WERI-Rb-1 (cell line): Measurements from ENCODE around the gene ZNF133.

Source experiments
- DNase-seq: peaks from one replicate; pipeline ENCODE4 v3.0.0-alpha.2; 2020
- H3K27ac ChIP-seq: fragments of 250-450 bp; sonication (Bioruptor Pico); 2 replicates; pipeline ENCODE4 v1.5.1; 2020; ENCODE audit warnings: mild to moderate bottlenecking, moderate library complexity
- H3K27me3 ChIP-seq: fragments of 250-450 bp; sonication (Bioruptor Pico); 2 replicates; pipeline ENCODE4 v1.5.1; 2021; ENCODE audit warnings: mild to moderate bottlenecking, low read depth, moderate library complexity; ENCODE audit not compliant: insufficient read depth, severe bottlenecking
- H3K36me3 ChIP-seq: fragments of 250-450 bp; sonication (Bioruptor Pico); 2 replicates; pipeline ENCODE4 v1.5.1; 2020; ENCODE audit warnings: mild to moderate bottlenecking, moderate library complexity
- H3K4me3 ChIP-seq: 2 replicates; pipeline ENCODE4 v1.5.1; 2011; ENCODE audit warnings: low read depth, mild to moderate bottlenecking, control low read depth, low read length
- H3K9me3 ChIP-seq: fragments of 250-450 bp; sonication (Bioruptor Pico); 2 replicates; pipeline ENCODE4 v1.5.1; 2021; ENCODE audit warnings: mild to moderate bottlenecking, moderate library complexity; ENCODE audit not compliant: severe bottlenecking
- TF ChIP-seq, protein P1 (sequence below): IDR thresholded peaks from 2 replicates; pipeline ENCODE4 v1.5.1; 2011; ENCODE audit warnings: low read depth, mild to moderate bottlenecking, control low read depth, inconsistent platforms, low read length

ZNF133 gene

DNA sequence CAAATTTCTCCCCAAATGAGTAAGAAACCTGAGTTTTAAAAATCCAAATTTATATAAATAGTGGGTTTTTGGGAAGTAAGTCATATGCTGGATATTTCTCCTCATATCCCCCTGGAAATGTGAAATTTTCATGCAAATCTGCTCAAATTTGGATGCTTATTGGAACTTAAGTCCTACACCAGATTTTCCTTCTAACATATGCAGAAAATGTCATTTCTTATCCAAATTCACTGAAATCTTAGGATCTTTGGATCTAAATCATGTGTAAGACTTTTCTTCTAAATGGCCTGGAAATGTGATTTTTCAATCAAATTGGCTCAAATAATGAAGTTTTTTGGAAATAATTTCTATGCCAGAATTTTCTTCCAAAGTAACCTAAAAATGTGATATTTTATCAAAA is 33.0 kb downstream of the ZNF133 start:
- no peak for DNase-seq
- TF ChIP-seq, protein P1, sequence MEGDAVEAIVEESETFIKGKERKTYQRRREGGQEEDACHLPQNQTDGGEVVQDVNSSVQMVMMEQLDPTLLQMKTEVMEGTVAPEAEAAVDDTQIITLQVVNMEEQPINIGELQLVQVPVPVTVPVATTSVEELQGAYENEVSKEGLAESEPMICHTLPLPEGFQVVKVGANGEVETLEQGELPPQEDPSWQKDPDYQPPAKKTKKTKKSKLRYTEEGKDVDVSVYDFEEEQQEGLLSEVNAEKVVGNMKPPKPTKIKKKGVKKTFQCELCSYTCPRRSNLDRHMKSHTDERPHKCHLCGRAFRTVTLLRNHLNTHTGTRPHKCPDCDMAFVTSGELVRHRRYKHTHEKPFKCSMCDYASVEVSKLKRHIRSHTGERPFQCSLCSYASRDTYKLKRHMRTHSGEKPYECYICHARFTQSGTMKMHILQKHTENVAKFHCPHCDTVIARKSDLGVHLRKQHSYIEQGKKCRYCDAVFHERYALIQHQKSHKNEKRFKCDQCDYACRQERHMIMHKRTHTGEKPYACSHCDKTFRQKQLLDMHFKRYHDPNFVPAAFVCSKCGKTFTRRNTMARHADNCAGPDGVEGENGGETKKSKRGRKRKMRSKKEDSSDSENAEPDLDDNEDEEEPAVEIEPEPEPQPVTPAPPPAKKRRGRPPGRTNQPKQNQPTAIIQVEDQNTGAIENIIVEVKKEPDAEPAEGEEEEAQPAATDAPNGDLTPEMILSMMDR, result no peak
- Histone ChIP-seq H3K36me3 (no peaks in the 10 kb centered on the region), H3K9me3 (no peaks in the 10 kb centered on the region), H3K27me3 (no peaks in the 10 kb centered on the region), H3K27ac (no peak overlapping the region), H3K4me3 (no peak overlapping the region)

- TF ChIP-seq, protein P1, result no peak
- no peak overlapping the region for H3K27ac ChIP-seq
Measured at GRCh38 chr20:18321976-18322950, 33.9 kb downstream of the ZNF133 start.

DNA sequence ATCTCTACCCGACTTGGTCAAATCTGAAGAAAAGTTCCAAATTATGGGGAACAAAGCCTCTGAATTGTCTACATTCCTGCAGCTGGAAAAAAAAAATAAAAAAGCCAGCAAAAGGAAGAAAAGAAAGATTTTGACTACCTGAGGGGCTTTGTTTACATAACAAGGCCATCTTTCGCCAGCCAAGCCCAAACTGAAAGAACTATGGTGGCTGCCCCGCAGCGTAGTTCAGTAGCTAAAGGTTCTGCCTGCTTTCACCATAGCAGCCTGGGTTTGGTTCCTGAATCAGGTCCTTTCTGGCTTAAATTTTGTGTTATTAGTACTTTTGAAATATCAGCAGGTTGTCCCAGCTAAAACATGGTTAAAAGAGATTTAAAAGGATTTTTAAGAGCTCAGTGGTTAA is 35.4 kb downstream of the ZNF133 start:
- Histone ChIP-seq H3K36me3 (no peaks in the 10 kb centered on the region), H3K9me3 (peaks cover 5% of the 10 kb centered on the region), H3K27ac (no peak overlapping the region), H3K27me3 (no peaks in the 10 kb centered on the region), H3K4me3 (no peak overlapping the region)
- no peak for DNase-seq
- TF ChIP-seq, protein P1, result no peak

More at GRCh38 chr20:18321976-18322950, 33.9 kb downstream of the ZNF133 start:
- no peaks in the 10 kb centered on the region for H3K36me3 ChIP-seq
- H3K4me3 ChIP-seq, result no peak overlapping the region
- no peaks in the 10 kb centered on the region for H3K27me3 ChIP-seq
- peaks cover under 1% of the 10 kb centered on the region for H3K9me3 ChIP-seq
- no peak for DNase-seq

DNA sequence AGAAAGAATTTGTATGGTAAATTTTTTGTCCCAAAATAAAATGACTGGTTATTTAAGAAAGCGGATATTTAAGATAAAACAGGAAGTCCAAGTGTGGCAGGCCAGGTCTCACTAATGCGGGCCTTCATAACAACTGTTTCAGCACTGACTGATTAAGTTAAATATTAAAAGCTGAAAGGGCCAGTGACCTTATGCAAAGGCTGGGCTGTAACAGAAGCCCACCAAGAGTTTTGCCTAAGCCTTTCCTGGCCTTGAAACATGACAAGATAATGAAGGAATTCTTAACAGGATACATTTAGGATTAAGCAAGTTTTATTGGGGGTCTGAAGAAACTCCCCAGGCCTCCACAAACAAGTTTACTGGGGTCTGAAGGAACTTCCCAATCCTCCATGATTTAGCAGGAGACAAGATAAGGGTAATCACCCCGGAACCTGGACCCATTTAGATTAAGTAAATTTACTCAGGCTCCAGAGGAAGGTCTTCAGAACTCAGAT is 36.3 kb downstream of the ZNF133 start:
- Histone ChIP-seq H3K36me3 (no peaks in the 10 kb centered on the region), H3K9me3 (peaks cover 5% of the 10 kb centered on the region), H3K27me3 (no peaks in the 10 kb centered on the region), H3K4me3 (no peak overlapping the region), H3K27ac (no peak overlapping the region)
- no peak for DNase-seq
- TF ChIP-seq, protein P1, result no peak

DNA sequence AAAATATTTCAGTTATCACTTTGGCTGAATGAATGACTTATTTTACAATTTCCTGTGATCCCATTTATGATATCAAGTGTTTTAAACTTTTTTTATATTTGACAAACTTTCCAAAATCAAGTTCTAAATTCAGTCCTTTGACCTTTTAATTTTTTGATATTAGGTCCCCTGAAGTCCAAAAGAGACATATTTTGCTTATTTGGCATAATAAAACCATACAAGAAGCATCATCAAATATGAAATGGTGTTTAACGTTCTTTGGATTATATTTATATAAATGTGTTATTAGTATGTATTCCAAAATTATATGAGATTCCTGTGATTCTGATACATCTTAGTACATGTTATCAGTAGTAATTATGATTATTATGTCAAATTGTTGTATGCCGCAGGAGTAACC is 38.7 kb downstream of the ZNF133 start:
- H3K36me3 ChIP-seq, result no peaks in the 10 kb centered on the region
- DNase-seq, result no peak
- TF ChIP-seq, protein P1, result no peak
- no peak overlapping the region for H3K4me3 ChIP-seq
- peaks cover 5% of the 10 kb centered on the region for H3K9me3 ChIP-seq
- no peaks in the 10 kb centered on the region for H3K27me3 ChIP-seq
- H3K27ac ChIP-seq, result no peak overlapping the region
